Measurements from ENCODE around the gene GRK4. TPM values are rescaled to one million over a fixed set of nuclear protein-coding genes. Genes with fewer than 3 reads are reported as not detected.

Gene GRK4
- total and polyA plus RNA-seq, 10 of the 15 experiments (the other 5 are each of a cell fraction or from before 2014, with no cell fraction given): 1.1 to 4.0 (median 2.5) TPM

GRCh38 chr4:2934813-2935761 lies 28.3 kb upstream of the GRK4 start (continued):
- TF ChIP-seq CTCF (IDR thresholded peaks at IDR 0.05 in 2 of 3, conservative IDR thresholded peaks at IDR 0.05 in 1 of 3; ENCODE audit: control insufficient read depth in 2 of 3, extremely low read depth in 1 of 3, insufficient read depth in 1 of 3, low read depth in 3 of 3, low read length in 3 of 3): 0 out of 6 replicates have a peak, but pooled peaks of 1 of the 3 experiments have one; percentile 12
- TF ChIP-seq YY1 (IDR thresholded peaks at IDR 0.05; ENCODE audit: low read depth, low read length): peak; percentile 63; the same call in 1 of the 2 replicates
- peak; percentile 91 for TF ChIP-seq BACH1 (IDR thresholded peaks at IDR 0.05; ENCODE audit: borderline replicate concordance)
- TF ChIP-seq ATF2 (IDR thresholded peaks at IDR 0.05; ENCODE audit: low read length): no peak
- TF ChIP-seq CBFB (IDR thresholded peaks at IDR 0.05; ENCODE audit: low read depth): 0 out of 2 replicates have a peak, but pooled peaks have one; percentile 57
- TF ChIP-seq, protein P1, sequence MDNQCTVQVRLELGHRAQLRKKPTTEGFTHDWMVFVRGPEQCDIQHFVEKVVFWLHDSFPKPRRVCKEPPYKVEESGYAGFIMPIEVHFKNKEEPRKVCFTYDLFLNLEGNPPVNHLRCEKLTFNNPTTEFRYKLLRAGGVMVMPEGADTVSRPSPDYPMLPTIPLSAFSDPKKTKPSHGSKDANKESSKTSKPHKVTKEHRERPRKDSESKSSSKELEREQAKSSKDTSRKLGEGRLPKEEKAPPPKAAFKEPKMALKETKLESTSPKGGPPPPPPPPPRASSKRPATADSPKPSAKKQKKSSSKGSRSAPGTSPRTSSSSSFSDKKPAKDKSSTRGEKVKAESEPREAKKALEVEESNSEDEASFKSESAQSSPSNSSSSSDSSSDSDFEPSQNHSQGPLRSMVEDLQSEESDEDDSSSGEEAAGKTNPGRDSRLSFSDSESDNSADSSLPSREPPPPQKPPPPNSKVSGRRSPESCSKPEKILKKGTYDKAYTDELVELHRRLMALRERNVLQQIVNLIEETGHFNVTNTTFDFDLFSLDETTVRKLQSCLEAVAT (IDR thresholded peaks at IDR 0.05): no peak
- no peak for TF ChIP-seq ASH2L (IDR thresholded peaks at IDR 0.05; ENCODE audit: borderline replicate concordance, low read depth)
- TF ChIP-seq GATAD2B (conservative IDR thresholded peaks at IDR 0.05; ENCODE audit: low read depth): peak; percentile 75
- TF ChIP-seq LARP7 (IDR thresholded peaks at IDR 0.05): peak; percentile 95
- no peak; a peak in 1 of 4 replicates for TF ChIP-seq ETV6 (conservative IDR thresholded peaks at IDR 0.05 in 1 of 2, IDR thresholded peaks at IDR 0.05 in 1 of 2; ENCODE audit: borderline replicate concordance in 1 of 2, low read depth in 1 of 2)
- TF ChIP-seq, protein P2, sequence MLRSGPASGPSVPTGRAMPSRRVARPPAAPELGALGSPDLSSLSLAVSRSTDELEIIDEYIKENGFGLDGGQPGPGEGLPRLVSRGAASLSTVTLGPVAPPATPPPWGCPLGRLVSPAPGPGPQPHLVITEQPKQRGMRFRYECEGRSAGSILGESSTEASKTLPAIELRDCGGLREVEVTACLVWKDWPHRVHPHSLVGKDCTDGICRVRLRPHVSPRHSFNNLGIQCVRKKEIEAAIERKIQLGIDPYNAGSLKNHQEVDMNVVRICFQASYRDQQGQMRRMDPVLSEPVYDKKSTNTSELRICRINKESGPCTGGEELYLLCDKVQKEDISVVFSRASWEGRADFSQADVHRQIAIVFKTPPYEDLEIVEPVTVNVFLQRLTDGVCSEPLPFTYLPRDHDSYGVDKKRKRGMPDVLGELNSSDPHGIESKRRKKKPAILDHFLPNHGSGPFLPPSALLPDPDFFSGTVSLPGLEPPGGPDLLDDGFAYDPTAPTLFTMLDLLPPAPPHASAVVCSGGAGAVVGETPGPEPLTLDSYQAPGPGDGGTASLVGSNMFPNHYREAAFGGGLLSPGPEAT (IDR thresholded peaks at IDR 0.05; ENCODE audit: low read depth): no peak
- TF ChIP-seq CREM (IDR thresholded peaks at IDR 0.05; ENCODE audit: low read depth): peak; percentile 90
- TF ChIP-seq SMAD1 (IDR thresholded peaks at IDR 0.05; ENCODE audit: low read depth, partially characterized antibody): peak; percentile 6
- TF ChIP-seq, protein P3, sequence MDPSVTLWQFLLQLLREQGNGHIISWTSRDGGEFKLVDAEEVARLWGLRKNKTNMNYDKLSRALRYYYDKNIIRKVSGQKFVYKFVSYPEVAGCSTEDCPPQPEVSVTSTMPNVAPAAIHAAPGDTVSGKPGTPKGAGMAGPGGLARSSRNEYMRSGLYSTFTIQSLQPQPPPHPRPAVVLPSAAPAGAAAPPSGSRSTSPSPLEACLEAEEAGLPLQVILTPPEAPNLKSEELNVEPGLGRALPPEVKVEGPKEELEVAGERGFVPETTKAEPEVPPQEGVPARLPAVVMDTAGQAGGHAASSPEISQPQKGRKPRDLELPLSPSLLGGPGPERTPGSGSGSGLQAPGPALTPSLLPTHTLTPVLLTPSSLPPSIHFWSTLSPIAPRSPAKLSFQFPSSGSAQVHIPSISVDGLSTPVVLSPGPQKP (IDR thresholded peaks at IDR 0.05; ENCODE audit: low read depth, low read length): peak; percentile 94
- peak; percentile 93 for TF ChIP-seq POLR2AphosphoS5 (IDR thresholded peaks at IDR 0.05; ENCODE audit: low read length)
- TF ChIP-seq CEBPB (IDR thresholded peaks at IDR 0.05; ENCODE audit: borderline replicate concordance in 1 of 2, low read depth in 2 of 2, low read length in 2 of 2): no peak
- 0 out of 2 replicates have a peak, but pooled peaks have one; percentile 4 for TF ChIP-seq ESRRA (IDR thresholded peaks at IDR 0.05; ENCODE audit: low read length)
- no peak for TF ChIP-seq ZNF217 (IDR thresholded peaks at IDR 0.05)
- TF ChIP-seq ZNF24 (IDR thresholded peaks at IDR 0.05): no peak
